ENCODE data around the gene ATP2B1. TPM values are rescaled to one million over a fixed set of nuclear protein-coding genes. Genes with fewer than 3 reads are reported as not detected.

ATP2B1 gene
- total and polyA plus RNA-seq, 7 donors = 14.3 to 54.0 (median 30.1) TPM

DNA sequence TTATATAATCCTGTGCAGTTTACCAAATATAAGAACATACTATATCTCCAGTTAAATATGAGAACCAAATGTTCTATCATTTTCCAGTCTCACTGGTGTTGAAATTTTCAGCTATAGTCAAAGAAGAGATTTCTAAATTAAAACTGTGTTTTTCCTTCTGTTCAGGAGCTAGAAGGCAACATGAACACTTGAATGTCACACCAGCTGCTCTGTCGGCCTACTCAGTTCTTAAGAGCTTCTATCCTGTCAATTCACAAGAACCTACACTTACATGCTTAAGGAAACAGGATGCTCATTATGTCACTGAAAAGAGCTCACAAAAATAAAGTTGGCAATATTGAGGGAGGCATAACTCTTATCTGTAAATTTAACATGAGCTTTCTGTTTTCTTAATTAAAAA lies 43.1 kb downstream of the ATP2B1 start:
- TF ChIP-seq, protein P1, sequence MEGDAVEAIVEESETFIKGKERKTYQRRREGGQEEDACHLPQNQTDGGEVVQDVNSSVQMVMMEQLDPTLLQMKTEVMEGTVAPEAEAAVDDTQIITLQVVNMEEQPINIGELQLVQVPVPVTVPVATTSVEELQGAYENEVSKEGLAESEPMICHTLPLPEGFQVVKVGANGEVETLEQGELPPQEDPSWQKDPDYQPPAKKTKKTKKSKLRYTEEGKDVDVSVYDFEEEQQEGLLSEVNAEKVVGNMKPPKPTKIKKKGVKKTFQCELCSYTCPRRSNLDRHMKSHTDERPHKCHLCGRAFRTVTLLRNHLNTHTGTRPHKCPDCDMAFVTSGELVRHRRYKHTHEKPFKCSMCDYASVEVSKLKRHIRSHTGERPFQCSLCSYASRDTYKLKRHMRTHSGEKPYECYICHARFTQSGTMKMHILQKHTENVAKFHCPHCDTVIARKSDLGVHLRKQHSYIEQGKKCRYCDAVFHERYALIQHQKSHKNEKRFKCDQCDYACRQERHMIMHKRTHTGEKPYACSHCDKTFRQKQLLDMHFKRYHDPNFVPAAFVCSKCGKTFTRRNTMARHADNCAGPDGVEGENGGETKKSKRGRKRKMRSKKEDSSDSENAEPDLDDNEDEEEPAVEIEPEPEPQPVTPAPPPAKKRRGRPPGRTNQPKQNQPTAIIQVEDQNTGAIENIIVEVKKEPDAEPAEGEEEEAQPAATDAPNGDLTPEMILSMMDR (IDR thresholded peaks at IDR 0.05) = no peak
- ATAC-seq = no peak
- Histone ChIP-seq H3K27me3 (ENCODE audit: insufficient read depth in 3 of 3, low read length in 2 of 3) (no peaks in the 10 kb centered on the region), H3K4me1 (peaks cover 51% of the 10 kb centered on the region), H3K36me3 (ENCODE audit: insufficient read depth in 1 of 2, low read depth in 1 of 2) (no peaks in the 10 kb centered on the region), H3K4me3 (no peak overlapping the region), H3K27ac (no peak overlapping the region), H3K9me3 (no peaks in the 10 kb centered on the region)
- DNase-seq = no peak
- intact Hi-C loops (cut with DNase I) = loop anchor here in 1 of 2 donors (5.0 kb wide), 1 partner anchor 42 kb away; the partner anchor contains the start of gene ATP2B1
- WGBS, 3 donors = 14 to 48% (median 16%) methylated on average over 1 of the region's 1 CpG

DNA sequence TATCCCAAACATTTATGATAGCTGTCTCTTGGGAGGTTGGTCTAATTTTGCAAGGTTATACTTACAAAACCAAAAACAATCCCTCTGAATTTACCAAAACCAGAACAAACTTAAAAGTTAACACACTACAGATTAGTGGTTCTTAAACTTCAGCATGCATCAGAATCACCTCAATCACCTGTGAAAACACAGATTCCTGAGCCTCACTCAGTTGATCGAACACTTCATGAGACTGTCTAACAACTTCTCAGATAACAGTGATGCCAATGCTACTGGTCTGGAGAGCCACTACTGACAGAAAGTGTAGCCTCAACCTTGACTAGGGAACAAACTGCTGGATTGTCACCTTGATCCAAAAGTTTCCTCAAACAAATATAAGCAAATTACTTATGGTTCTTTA lies 44.2 kb downstream of the ATP2B1 start:
- intact Hi-C loops (cut with DNase I) = no loop called here
- DNase-seq (no peak), ATAC-seq (no peak)
- no peak overlapping the region for H3K27ac ChIP-seq
- no peaks in the 10 kb centered on the region for H3K27me3 ChIP-seq (ENCODE audit: insufficient read depth in 3 of 3, low read length in 2 of 3)
- WGBS, 3 donors = 71 to 84% (median 73%) methylated on average over 1 of the region's 1 CpG
- H3K9me3 ChIP-seq = no peaks in the 10 kb centered on the region
- TF ChIP-seq, protein P1 (IDR thresholded peaks at IDR 0.05) = no peak
- H3K4me3 ChIP-seq = no peak overlapping the region
- no peaks in the 10 kb centered on the region for H3K36me3 ChIP-seq (ENCODE audit: insufficient read depth in 1 of 2, low read depth in 1 of 2)
- peaks cover 47% of the 10 kb centered on the region for H3K4me1 ChIP-seq

DNA sequence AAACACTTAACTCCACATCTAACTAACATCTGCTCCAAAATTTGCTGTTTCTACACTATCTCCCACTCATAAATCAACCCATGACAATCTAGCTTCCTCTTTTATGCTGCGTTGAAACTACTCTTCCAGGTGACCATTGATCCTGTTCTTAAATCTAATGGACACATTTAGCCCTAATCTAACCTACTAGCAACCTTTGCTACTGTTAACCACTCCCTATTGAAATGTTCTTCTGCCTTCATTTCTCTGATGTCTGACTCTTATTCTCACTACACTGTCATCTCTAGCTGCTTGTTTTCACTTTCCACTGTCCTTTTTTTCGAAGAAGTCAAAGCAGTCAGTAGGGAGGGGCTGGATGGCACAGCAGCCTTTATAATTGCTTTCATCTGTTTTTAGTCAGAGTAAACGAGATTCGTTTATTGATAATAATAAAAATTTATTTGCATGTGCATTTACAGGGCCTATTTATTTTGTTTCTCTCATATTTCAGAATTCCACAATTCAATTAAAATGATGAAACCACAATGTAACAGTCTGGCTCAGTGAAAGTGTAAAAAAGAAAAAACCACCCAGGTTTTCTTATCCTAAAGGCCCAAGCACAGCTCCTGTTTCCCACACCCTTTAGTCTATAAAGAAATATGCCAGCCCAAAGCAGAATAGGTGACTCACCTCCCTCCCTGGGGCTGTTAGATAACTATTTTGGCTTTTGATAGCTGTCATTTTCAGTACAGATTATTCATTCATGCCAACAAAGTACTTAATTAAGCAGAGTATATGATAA lies 44.9 kb downstream of the ATP2B1 start:
- H3K4me1 ChIP-seq = peaks cover 43% of the 10 kb centered on the region
- no peaks in the 10 kb centered on the region for H3K27me3 ChIP-seq (ENCODE audit: insufficient read depth in 3 of 3, low read length in 2 of 3)
- no peak overlapping the region for H3K4me3 ChIP-seq
- H3K9me3 ChIP-seq = no peaks in the 10 kb centered on the region
- WGBS, 3 donors = 40 to 56% (median 49%) methylated on average over 4 of the region's 4 CpGs
- H3K36me3 ChIP-seq (ENCODE audit: insufficient read depth in 1 of 2, low read depth in 1 of 2) = no peaks in the 10 kb centered on the region
- H3K27ac ChIP-seq = no peak overlapping the region
- ATAC-seq (peak in 2 of 4 donors; percentile 51 to 65), DNase-seq (no peak)
- TF ChIP-seq, protein P1 (IDR thresholded peaks at IDR 0.05) = no peak
- intact Hi-C loops (cut with DNase I) = no loop called here

DNA sequence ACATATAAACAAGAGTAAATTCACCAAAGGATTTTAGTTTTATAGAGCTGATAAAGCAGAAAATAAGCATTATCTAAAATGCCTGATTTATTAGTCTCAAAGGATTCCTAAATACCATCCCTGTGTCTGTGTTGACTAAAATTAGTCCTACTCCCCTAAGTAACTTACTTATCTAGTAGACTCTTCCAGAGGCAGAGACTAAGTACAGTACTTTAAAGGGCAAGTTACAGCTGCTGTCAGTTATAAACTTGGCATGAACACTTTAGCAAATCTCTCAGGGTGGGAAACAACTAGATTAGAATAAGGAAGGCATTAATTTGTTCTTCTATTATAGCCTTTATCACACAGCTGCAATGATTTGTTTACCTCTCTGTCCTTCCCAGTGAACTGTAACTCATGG lies 46.0 kb downstream of the ATP2B1 start:
- ATAC-seq (peak in 2 of 4 donors; percentile 73 to 78), DNase-seq (no peak)
- H3K9me3 ChIP-seq = no peaks in the 10 kb centered on the region
- no peaks in the 10 kb centered on the region for H3K36me3 ChIP-seq (ENCODE audit: insufficient read depth in 1 of 2, low read depth in 1 of 2)
- TF ChIP-seq, protein P1 (IDR thresholded peaks at IDR 0.05) = no peak
- H3K4me1 ChIP-seq = peaks cover 43% of the 10 kb centered on the region
- H3K27ac ChIP-seq = no peak overlapping the region
- H3K4me3 ChIP-seq = no peak overlapping the region
- no peaks in the 10 kb centered on the region for H3K27me3 ChIP-seq (ENCODE audit: insufficient read depth in 3 of 3, low read length in 2 of 3)
- intact Hi-C loops (cut with DNase I) = no loop called here

Measured in psoas muscle (tissue), 8 donors.